ENCODE data around the gene COL26A1.

- no peak for TF ChIP-seq CTCF (IDR thresholded peaks at IDR 0.05)
- TF ChIP-seq POLR2A (IDR thresholded peaks at IDR 0.05), result no peak
Observed at GRCh38 chr7:101506531-101506930, 143.9 kb downstream of the COL26A1 start.
